Prostate gland (tissue), 2 donors: ENCODE data around the gene DENND4A.

Experiments
- POLR2A ChIP-seq: fragments of 450-650 bp; IDR thresholded peaks from one replicate; pipeline ENCODE4 v1.6.1; 2016; ENCODE audit warnings: antibody characterized with exemption, mild to moderate bottlenecking
- POLR2AphosphoS5 ChIP-seq: sonication (generic); formaldehyde crosslinking; IDR thresholded peaks from one replicate; pipeline ENCODE4 v1.6.1; 2017; ENCODE audit warnings: antibody characterized with exemption
- TF ChIP-seq, protein P1 (sequence below), 4 experiments: fragments of 200-600 bp in 2 of 4; fragments of 450-650 bp in 2 of 4; sonication (generic) in 2 of 4; IDR thresholded peaks; 1 replicate in 3 of 4; 2 replicates in 1 of 4; pipeline ENCODE4 v1.5.1; 2016 to 2019; ENCODE audit warnings: antibody characterized with exemption in 4 of 4, mild to moderate bottlenecking in 2 of 4, moderate library complexity in 2 of 4

DNA sequence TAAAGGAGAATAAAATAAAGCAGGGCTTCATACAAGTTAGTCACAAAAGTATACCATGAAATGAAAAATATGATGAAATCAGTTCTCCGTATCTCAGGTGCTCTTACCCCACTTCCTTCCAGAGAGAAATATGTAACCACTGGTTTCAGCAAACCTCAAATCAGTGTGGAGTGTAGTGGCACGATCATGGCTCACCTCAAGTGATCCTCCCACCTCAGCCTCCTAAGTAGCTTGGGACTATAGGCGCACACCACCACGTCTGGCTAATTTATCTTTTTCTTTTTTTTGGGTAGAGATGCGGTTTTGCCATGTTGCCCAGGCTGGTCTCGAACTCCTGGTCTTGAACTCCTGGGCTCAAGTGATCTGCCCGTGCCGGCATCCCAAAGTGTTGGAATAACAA lies 24.2 kb downstream of the DENND4A start:
- TF ChIP-seq, protein P1, sequence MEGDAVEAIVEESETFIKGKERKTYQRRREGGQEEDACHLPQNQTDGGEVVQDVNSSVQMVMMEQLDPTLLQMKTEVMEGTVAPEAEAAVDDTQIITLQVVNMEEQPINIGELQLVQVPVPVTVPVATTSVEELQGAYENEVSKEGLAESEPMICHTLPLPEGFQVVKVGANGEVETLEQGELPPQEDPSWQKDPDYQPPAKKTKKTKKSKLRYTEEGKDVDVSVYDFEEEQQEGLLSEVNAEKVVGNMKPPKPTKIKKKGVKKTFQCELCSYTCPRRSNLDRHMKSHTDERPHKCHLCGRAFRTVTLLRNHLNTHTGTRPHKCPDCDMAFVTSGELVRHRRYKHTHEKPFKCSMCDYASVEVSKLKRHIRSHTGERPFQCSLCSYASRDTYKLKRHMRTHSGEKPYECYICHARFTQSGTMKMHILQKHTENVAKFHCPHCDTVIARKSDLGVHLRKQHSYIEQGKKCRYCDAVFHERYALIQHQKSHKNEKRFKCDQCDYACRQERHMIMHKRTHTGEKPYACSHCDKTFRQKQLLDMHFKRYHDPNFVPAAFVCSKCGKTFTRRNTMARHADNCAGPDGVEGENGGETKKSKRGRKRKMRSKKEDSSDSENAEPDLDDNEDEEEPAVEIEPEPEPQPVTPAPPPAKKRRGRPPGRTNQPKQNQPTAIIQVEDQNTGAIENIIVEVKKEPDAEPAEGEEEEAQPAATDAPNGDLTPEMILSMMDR (IDR thresholded peaks at IDR 0.05), result no peak
- TF ChIP-seq POLR2A (no peak), POLR2AphosphoS5 (no peak)
